ENCODE measurements around the gene SPTBN1.
A peak's percentile ranks its signal among the peaks of the same experiment; 100 is the strongest.

The SPTBN1 gene

GRCh38 chr2:54550547-54550946 is 94.4 kb downstream of the SPTBN1 start:
- no peak for TF ChIP-seq CTCF (conservative IDR thresholded peaks at IDR 0.05; ENCODE audit: control insufficient read depth, insufficient read depth, low read depth, low read length)
- no peak for DNase-seq (ENCODE audit: low read depth)
- H3K4me3 ChIP-seq (ENCODE audit: control insufficient read depth, low read depth, low read length), result no peak overlapping the region

DNA sequence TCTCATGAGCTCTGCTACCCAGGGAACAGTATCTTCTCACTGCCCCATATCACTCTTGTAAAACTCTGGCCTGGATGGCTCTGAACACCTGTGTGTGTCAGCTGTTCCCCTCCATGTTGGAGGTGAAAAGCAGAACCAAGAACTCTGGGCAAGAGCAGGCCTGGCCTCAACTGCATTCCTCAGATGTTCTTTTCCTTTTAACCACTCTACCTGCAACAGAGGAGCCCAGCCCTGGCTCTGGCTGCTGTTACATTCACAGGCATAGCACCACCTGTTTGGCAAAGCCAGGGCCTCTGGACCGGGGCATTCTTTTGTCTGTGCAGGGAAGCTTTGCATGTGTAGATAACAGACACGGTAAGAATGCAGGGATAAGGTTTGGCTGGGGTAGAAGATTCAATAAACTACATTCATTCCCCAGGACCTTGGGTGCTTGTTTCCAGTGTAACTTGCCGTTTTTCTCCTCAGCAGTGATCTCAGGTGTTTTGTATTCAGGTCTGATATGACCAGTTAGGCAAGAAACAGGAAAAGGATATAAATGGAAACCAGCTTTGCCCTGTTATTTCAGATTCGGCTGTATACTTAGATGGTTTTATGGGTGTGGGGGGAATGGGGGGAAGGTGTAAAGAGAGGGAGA is 95.1 kb downstream of the SPTBN1 start:
- no peak overlapping the region for H3K4me3 ChIP-seq (ENCODE audit: control insufficient read depth, low read depth, low read length)
- TF ChIP-seq CTCF (conservative IDR thresholded peaks at IDR 0.05; ENCODE audit: control insufficient read depth, insufficient read depth, low read depth, low read length), result no peak
- DNase-seq (ENCODE audit: low read depth), result no peak

GRCh38 chr2:54553075-54553474 is 96.9 kb downstream of the SPTBN1 start:
- no peak for DNase-seq (ENCODE audit: low read depth)
- H3K4me3 ChIP-seq (ENCODE audit: control insufficient read depth, low read depth, low read length), result no peak overlapping the region
- TF ChIP-seq CTCF (conservative IDR thresholded peaks at IDR 0.05; ENCODE audit: control insufficient read depth, insufficient read depth, low read depth, low read length), result no peak

- no peak for DNase-seq (ENCODE audit: low read depth)
- no peak for TF ChIP-seq CTCF (conservative IDR thresholded peaks at IDR 0.05; ENCODE audit: control insufficient read depth, insufficient read depth, low read depth, low read length)
- no peak overlapping the region for H3K4me3 ChIP-seq (ENCODE audit: control insufficient read depth, low read depth, low read length)
These were observed 97.6 kb downstream of the SPTBN1 start for GRCh38 chr2:54553775-54554174.

- no peak for TF ChIP-seq CTCF (conservative IDR thresholded peaks at IDR 0.05; ENCODE audit: control insufficient read depth, insufficient read depth, low read depth, low read length)
- H3K4me3 ChIP-seq (ENCODE audit: control insufficient read depth, low read depth, low read length), result no peak overlapping the region
- DNase-seq (ENCODE audit: low read depth), result peak; percentile 50
These were observed 99.3 kb downstream of the SPTBN1 start for GRCh38 chr2:54555318-54555837.

GRCh38 chr2:54556621-54557121 is 100.5 kb downstream of the SPTBN1 start:
- no peak for TF ChIP-seq CTCF (conservative IDR thresholded peaks at IDR 0.05; ENCODE audit: control insufficient read depth, insufficient read depth, low read depth, low read length)
- peak; percentile 93 for DNase-seq (ENCODE audit: low read depth)
- no peak overlapping the region for H3K4me3 ChIP-seq (ENCODE audit: control insufficient read depth, low read depth, low read length)
